GM12873 (cell line): ENCODE measurements around the gene SUN1.

Source experiments
- CTCF ChIP-seq: IDR thresholded peaks from 2 replicates; pipeline ENCODE4 v1.5.1; 2012; ENCODE audit warnings: low read depth, mild to moderate bottlenecking, moderate library complexity, low read length, control low read depth; ENCODE audit not compliant: insufficient read depth; ENCODE audit errors: missing control alignments

SUN1 gene

GRCh38 chr7:787332-788240 lies 44.7 kb upstream of the SUN1 start:
- no peak for TF ChIP-seq CTCF

- TF ChIP-seq CTCF, result no peak
Measured at GRCh38 chr7:791519-791918, 40.8 kb upstream of the SUN1 start.

- TF ChIP-seq CTCF, result no peak
Measured at GRCh38 chr7:794207-794606, 38.1 kb upstream of the SUN1 start.

GRCh38 chr7:794671-795329 lies 37.5 kb upstream of the SUN1 start:
- TF ChIP-seq CTCF, result no peak

GRCh38 chr7:798921-799470 lies 33.3 kb upstream of the SUN1 start:
- TF ChIP-seq CTCF, result no peak

- TF ChIP-seq CTCF, result no peak
Measured at GRCh38 chr7:800692-801091, 31.6 kb upstream of the SUN1 start.

- TF ChIP-seq CTCF, result no peak
Measured at GRCh38 chr7:801940-802381, 30.3 kb upstream of the SUN1 start.
